DND-41 (cell line): ENCODE data around the gene PNKD.

Experiments used
- ATAC-seq: fragments of 200-7000 bp; cut with Tn5 transposase; 3 replicates; pipeline ENCODE4 v1.9.1; 2021; ENCODE audit warnings: low read depth; ENCODE audit not compliant: insufficient read depth
- DNase-seq: peaks from one replicate; pipeline ENCODE4 v3.0.0-alpha.2; 2020
- H2AFZ ChIP-seq: 2 replicates; pipeline ENCODE4 v1.6.0; 2012; ENCODE audit warnings: low read depth, low read length
- H3K27ac ChIP-seq: 2 replicates; pipeline ENCODE4 v1.5.1; 2012; ENCODE audit warnings: low read length, inconsistent platforms
- H3K27me3 ChIP-seq: fragments of 200-600 bp; sonication (generic); 2 replicates; pipeline ENCODE4 v1.6.0; 2012; ENCODE audit warnings: low read length, mild to moderate bottlenecking, inconsistent platforms; ENCODE audit not compliant: insufficient read depth, poor library complexity
- H3K36me3 ChIP-seq: 2 replicates; pipeline ENCODE4 v1.5.1; 2012; ENCODE audit warnings: low read length, inconsistent platforms; ENCODE audit not compliant: insufficient read depth
- H3K4me1 ChIP-seq: 2 replicates; pipeline ENCODE4 v1.5.1; 2012; ENCODE audit warnings: mild to moderate bottlenecking, low read length; ENCODE audit not compliant: insufficient read depth
- H3K4me2 ChIP-seq: 2 replicates; pipeline ENCODE4 v1.6.0; 2012; ENCODE audit warnings: mild to moderate bottlenecking, moderate library complexity, low read length, inconsistent platforms; ENCODE audit not compliant: insufficient read depth
- H3K4me3 ChIP-seq, 2 experiments: fragments of 200-600 bp in 1 of 2; shearing (Covaris generic) in 1 of 2; 2 replicates each; pipeline ENCODE4 v1.5.1; 2012 to 2016; ENCODE audit warnings: inconsistent platforms in 2 of 2, low read length in 2 of 2, mild to moderate bottlenecking in 2 of 2, low read depth in 1 of 2, moderate library complexity in 1 of 2
- H3K79me2 ChIP-seq: 2 replicates; pipeline ENCODE4 v1.6.0; 2012; ENCODE audit warnings: low read length, inconsistent platforms; ENCODE audit not compliant: insufficient read depth
- H3K9ac ChIP-seq: 2 replicates; pipeline ENCODE4 v1.6.0; 2012; ENCODE audit warnings: low read depth, mild to moderate bottlenecking, inconsistent platforms, low read length, moderate library complexity
- H3K9me3 ChIP-seq: 2 replicates; pipeline ENCODE4 v1.5.1; 2012; ENCODE audit warnings: low read length, moderate library complexity, mild to moderate bottlenecking, inconsistent platforms; ENCODE audit not compliant: insufficient read depth, severe bottlenecking
- H4K20me1 ChIP-seq: 2 replicates; pipeline ENCODE4 v1.6.0; 2012; ENCODE audit warnings: low read length; ENCODE audit not compliant: insufficient read depth
- CTCF ChIP-seq: IDR thresholded peaks from 2 replicates; pipeline ENCODE4 v1.5.1; 2012; ENCODE audit warnings: borderline replicate concordance, low read length, moderate library complexity, mild to moderate bottlenecking; ENCODE audit not compliant: poor library complexity, severe bottlenecking; ENCODE audit errors: extremely low read depth
- EZH2 ChIP-seq: IDR thresholded peaks from 3 replicates; pipeline ENCODE4 v1.6.1; 2012; ENCODE audit warnings: borderline replicate concordance, low read depth, mild to moderate bottlenecking, moderate library complexity, low read length, inconsistent platforms; ENCODE audit not compliant: severe bottlenecking

The PNKD gene

GRCh38 chr2:218378053-218378452, 107.7 kb downstream of the PNKD start:
- no peak for ATAC-seq
- Histone ChIP-seq H3K36me3 (no peaks in the 10 kb centered on the region), H3K27me3 (no peaks in the 10 kb centered on the region), H3K4me1 (no peaks in the 10 kb centered on the region), H3K79me2 (no peaks in the 10 kb centered on the region), H3K9ac (no peak overlapping the region), H3K4me2 (no peak overlapping the region), H3K9me3 (no peaks in the 10 kb centered on the region), H4K20me1 (no peaks in the 10 kb centered on the region), H2AFZ (no peak overlapping the region), H3K4me3 (no peak overlapping the region), H3K27ac (no peak overlapping the region)
- no peak for TF ChIP-seq CTCF
- TF ChIP-seq EZH2: no peak
- DNase-seq: no peak

GRCh38 chr2:218381916-218382366, 111.6 kb downstream of the PNKD start, which contains the start of gene SLC11A1:
Gene SLC11A1, plus strand, starts transcription at chr2:218382273. Its CDS starts 96 bp downstream, at chr2:218382369.
- no peaks in the 10 kb centered on the region for H3K36me3 ChIP-seq
- DNase-seq: no peak
- ATAC-seq: no peak
- no peak within 1 kb of the TSS for H3K9ac ChIP-seq
- no peak within 1 kb of the TSS for H3K27ac ChIP-seq
- H3K27me3 ChIP-seq: no peaks in the 10 kb centered on the region
- H3K4me1 ChIP-seq: no peaks in the 10 kb centered on the region
- TF ChIP-seq CTCF: no peak
- TF ChIP-seq EZH2: no peak
- H3K4me3 ChIP-seq: no peak within 1 kb of the TSS
- no peak within 1 kb of the TSS for H2AFZ ChIP-seq
- H4K20me1 ChIP-seq: no peaks in the 10 kb centered on the region
- no peak within 1 kb of the TSS for H3K4me2 ChIP-seq
- no peaks in the 10 kb centered on the region for H3K79me2 ChIP-seq
- no peaks in the 10 kb centered on the region for H3K9me3 ChIP-seq

- ATAC-seq: no peak
- no peak overlapping the region for H2AFZ ChIP-seq
- no peaks in the 10 kb centered on the region for H3K4me1 ChIP-seq
- no peak for TF ChIP-seq EZH2
- TF ChIP-seq CTCF: no peak
- H4K20me1 ChIP-seq: no peaks in the 10 kb centered on the region
- H3K27me3 ChIP-seq: no peaks in the 10 kb centered on the region
- no peaks in the 10 kb centered on the region for H3K9me3 ChIP-seq
- DNase-seq: no peak
- no peak overlapping the region for H3K4me3 ChIP-seq
- no peaks in the 10 kb centered on the region for H3K79me2 ChIP-seq
- H3K36me3 ChIP-seq: no peaks in the 10 kb centered on the region
- H3K27ac ChIP-seq: no peak overlapping the region
- no peak overlapping the region for H3K4me2 ChIP-seq
- H3K9ac ChIP-seq: no peak overlapping the region
Observed at GRCh38 chr2:218382785-218383184, 112.5 kb downstream of the PNKD start.
